Tibial nerve (tissue), 3 donors: ENCODE results near the gene RMP24.

Experiments
- POLR2A ChIP-seq, 2 donors: fragments of 450-650 bp; IDR thresholded peaks; one replicate each; pipeline ENCODE4 v1.6.1; 2017; ENCODE audit warnings: antibody characterized with exemption in 2 of 2, mild to moderate bottlenecking in 2 of 2, moderate library complexity in 2 of 2
- TF ChIP-seq, protein P1 (sequence below), 5 experiments: fragments of 200-600 bp in 3 of 5; fragments of 450-650 bp in 2 of 5; sonication (generic) in 3 of 5; IDR thresholded peaks; one replicate each; pipeline ENCODE4 v1.5.1; 2016 to 2019; ENCODE audit warnings: antibody characterized with exemption in 5 of 5, mild to moderate bottlenecking in 3 of 5, moderate library complexity in 2 of 5

DNA sequence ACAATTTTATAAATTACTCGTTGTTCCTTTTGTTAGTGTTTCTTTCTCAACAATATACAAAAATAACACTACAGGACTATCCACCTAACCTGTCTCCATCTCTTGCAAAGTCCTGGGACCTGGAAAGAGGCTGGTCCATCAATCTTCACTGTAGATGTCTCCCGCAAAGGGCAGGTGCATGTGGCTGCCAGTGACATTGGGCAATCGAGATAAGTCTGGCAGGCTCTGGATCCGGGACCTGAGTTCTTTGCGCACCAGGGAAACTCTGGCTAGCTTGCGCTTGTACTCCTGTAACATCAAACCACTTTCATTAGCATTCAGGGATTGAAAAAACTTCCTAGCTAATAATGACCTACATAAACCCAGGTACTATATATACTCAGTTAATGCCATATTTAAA is 20.5 kb downstream of the RMP24 start:
- TF ChIP-seq, protein P1, sequence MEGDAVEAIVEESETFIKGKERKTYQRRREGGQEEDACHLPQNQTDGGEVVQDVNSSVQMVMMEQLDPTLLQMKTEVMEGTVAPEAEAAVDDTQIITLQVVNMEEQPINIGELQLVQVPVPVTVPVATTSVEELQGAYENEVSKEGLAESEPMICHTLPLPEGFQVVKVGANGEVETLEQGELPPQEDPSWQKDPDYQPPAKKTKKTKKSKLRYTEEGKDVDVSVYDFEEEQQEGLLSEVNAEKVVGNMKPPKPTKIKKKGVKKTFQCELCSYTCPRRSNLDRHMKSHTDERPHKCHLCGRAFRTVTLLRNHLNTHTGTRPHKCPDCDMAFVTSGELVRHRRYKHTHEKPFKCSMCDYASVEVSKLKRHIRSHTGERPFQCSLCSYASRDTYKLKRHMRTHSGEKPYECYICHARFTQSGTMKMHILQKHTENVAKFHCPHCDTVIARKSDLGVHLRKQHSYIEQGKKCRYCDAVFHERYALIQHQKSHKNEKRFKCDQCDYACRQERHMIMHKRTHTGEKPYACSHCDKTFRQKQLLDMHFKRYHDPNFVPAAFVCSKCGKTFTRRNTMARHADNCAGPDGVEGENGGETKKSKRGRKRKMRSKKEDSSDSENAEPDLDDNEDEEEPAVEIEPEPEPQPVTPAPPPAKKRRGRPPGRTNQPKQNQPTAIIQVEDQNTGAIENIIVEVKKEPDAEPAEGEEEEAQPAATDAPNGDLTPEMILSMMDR (IDR thresholded peaks at IDR 0.05), result no peak
- TF ChIP-seq POLR2A (IDR thresholded peaks at IDR 0.05), result no peak
